ENCODE measurements around the gene ZCCHC7. TPM values are rescaled to one million over a fixed set of nuclear protein-coding genes. Genes with fewer than 3 reads are reported as not detected.
"Not testable (repeated sequence)": the region's sequence is repeated elsewhere in the genome, so short reads cannot be mapped to it uniquely, and the experiment has no call there.

ZCCHC7 gene
- total and polyA plus RNA-seq, 4 donors = 9.8 to 30.5 (median 18.8) TPM

DNA sequence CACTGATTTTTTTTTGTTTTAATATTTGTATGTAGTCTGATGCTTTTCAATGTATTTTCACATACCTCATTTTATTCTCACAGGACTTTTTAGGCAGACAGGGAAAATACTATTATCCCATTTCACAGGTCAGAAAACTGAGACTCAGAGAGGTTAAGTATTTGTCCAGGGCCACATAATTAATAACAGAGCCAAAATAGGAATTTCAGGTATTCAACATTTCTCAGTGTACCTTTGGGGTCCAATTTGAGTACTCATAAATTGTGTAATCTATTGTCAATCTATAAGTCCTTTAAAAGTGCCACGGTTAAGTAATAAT, 181.4 kb downstream of the ZCCHC7 start:
- Histone ChIP-seq H3K4me1 (ENCODE audit: control insufficient read depth in 1 of 2, insufficient read depth in 2 of 2, low read length in 2 of 2) (no peaks in the 10 kb centered on the region), H3K27ac (ENCODE audit: low read depth in 1 of 2, low read length in 2 of 2) (no peak overlapping the region), H3K4me3 (ENCODE audit: low read length in 2 of 2) (no peak overlapping the region), H3K27me3 (ENCODE audit: control insufficient read depth in 1 of 2, insufficient read depth in 2 of 2, low read length in 1 of 2) (no peaks in the 10 kb centered on the region), H3K9me3 (ENCODE audit: control insufficient read depth, low read length) (no peaks in the 10 kb centered on the region), H3K36me3 (ENCODE audit: control insufficient read depth in 1 of 2, insufficient read depth in 2 of 2, low read length in 1 of 2) (peaks cover 0 to 4% of the 10 kb centered on the region in 2 donors)
- DNase-seq (no peak), ATAC-seq (ENCODE audit: low FRiP score) (no peak)
- WGBS, 2 donors = 0 to 91% methylated on average over 1 of the region's 1 CpG
- intact Hi-C loops (cut with DNase I) = no loop called here

DNA sequence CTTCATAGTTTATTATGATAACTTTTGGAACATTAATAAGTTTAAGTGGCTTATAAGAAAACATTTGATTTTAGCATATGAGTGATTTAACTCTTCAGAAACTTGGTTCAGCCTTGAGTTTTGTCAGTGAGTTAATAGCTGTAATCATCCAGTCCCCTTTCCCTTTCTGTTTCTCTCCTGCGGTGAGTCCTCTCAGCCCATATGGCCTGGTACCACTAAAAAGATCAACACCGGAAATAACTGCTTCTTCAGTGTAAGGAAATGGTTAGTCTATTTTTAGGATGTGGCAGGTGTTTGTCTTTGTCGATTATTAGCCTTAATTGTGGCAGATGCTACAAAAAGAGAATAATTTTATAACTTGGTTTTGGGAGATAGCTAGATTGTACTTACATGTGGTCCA, 181.9 kb downstream of the ZCCHC7 start:
- H3K4me1 ChIP-seq (ENCODE audit: control insufficient read depth in 1 of 2, insufficient read depth in 2 of 2, low read length in 2 of 2) = no peaks in the 10 kb centered on the region
- intact Hi-C loops (cut with DNase I) = no loop called here
- H3K9me3 ChIP-seq (ENCODE audit: control insufficient read depth, low read length) = no peaks in the 10 kb centered on the region
- no peak for ATAC-seq (ENCODE audit: low FRiP score)
- no peaks in the 10 kb centered on the region for H3K27me3 ChIP-seq (ENCODE audit: control insufficient read depth in 1 of 2, insufficient read depth in 2 of 2, low read length in 1 of 2)
- 76 to 80% methylated on average over 3 of the region's 3 CpGs for WGBS, 2 donors
- no peak for DNase-seq
- H3K27ac ChIP-seq (ENCODE audit: low read depth in 1 of 2, low read length in 2 of 2) = no peak overlapping the region
- H3K4me3 ChIP-seq (ENCODE audit: low read length in 2 of 2) = no peak overlapping the region
- peaks cover 0 to 4% of the 10 kb centered on the region in 2 donors for H3K36me3 ChIP-seq (ENCODE audit: control insufficient read depth in 1 of 2, insufficient read depth in 2 of 2, low read length in 1 of 2)

DNA sequence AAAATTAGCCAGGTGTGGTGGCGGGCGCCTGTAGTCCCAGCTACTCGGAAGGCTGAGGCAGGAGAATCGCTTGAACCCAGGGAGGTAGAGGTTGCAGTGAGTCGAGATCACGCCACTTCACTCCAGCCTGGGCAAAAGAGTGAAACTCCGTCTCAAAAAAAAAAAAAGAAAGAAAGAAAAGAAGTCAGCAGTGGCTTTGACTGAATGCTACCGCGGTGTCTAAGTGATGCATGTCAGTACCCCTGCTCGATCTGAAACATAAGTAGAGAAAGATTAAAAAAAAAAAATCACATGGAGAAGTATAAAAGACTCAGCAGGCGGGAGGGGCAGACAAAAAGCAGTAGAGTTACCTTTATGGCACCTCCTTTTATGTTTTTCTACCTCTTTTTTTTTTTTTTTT, 182.9 kb downstream of the ZCCHC7 start:
- H3K9me3 ChIP-seq (ENCODE audit: control insufficient read depth, low read length); H3K27ac ChIP-seq (ENCODE audit: low read depth in 1 of 2, low read length in 2 of 2); DNase-seq; H3K4me1 ChIP-seq (ENCODE audit: control insufficient read depth in 1 of 2, insufficient read depth in 2 of 2, low read length in 2 of 2); H3K4me3 ChIP-seq (ENCODE audit: low read length in 2 of 2); intact Hi-C loops (cut with DNase I); ATAC-seq (ENCODE audit: low FRiP score); H3K36me3 ChIP-seq (ENCODE audit: control insufficient read depth in 1 of 2, insufficient read depth in 2 of 2, low read length in 1 of 2); H3K27me3 ChIP-seq (ENCODE audit: control insufficient read depth in 1 of 2, insufficient read depth in 2 of 2, low read length in 1 of 2): not testable (repeated sequence)
- WGBS, 2 donors = 97 to 99% methylated on average over 11 of the region's 11 CpGs

DNA sequence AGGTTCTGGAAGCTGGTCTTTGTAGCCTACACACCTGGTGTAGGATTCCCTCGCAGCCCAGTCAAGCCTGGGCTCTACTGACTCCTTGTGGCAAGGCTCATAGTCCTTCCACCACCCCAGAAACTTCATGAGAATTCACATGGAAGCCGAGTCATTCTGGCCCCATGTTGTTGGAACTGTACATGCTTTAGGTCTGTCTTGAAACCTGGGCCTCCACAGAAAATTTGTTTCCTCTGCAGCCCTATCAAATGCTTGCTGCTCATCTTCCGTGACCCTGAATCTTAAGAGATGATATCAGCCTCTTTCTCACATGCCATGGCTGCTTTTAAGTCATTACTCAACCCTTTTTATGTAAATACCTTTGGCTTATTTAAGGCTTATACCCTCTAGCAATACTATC, 188.8 kb downstream of the ZCCHC7 start:
- Histone ChIP-seq H3K36me3 (ENCODE audit: control insufficient read depth in 1 of 2, insufficient read depth in 2 of 2, low read length in 1 of 2) (peaks cover 2 to 3% of the 10 kb centered on the region in 2 donors), H3K27ac (ENCODE audit: low read depth in 1 of 2, low read length in 2 of 2) (no peak overlapping the region), H3K4me3 (ENCODE audit: low read length in 2 of 2) (no peak overlapping the region), H3K4me1 (ENCODE audit: control insufficient read depth in 1 of 2, insufficient read depth in 2 of 2, low read length in 2 of 2) (no peaks in the 10 kb centered on the region), H3K9me3 (ENCODE audit: control insufficient read depth, low read length) (no peaks in the 10 kb centered on the region), H3K27me3 (ENCODE audit: control insufficient read depth in 1 of 2, insufficient read depth in 2 of 2, low read length in 1 of 2) (no peaks in the 10 kb centered on the region)
- intact Hi-C loops (cut with DNase I) = no loop called here
- DNase-seq (no peak), ATAC-seq (ENCODE audit: low FRiP score) (no peak)
- WGBS, 2 donors = 90 to 92% methylated on average over 3 of the region's 3 CpGs

DNA sequence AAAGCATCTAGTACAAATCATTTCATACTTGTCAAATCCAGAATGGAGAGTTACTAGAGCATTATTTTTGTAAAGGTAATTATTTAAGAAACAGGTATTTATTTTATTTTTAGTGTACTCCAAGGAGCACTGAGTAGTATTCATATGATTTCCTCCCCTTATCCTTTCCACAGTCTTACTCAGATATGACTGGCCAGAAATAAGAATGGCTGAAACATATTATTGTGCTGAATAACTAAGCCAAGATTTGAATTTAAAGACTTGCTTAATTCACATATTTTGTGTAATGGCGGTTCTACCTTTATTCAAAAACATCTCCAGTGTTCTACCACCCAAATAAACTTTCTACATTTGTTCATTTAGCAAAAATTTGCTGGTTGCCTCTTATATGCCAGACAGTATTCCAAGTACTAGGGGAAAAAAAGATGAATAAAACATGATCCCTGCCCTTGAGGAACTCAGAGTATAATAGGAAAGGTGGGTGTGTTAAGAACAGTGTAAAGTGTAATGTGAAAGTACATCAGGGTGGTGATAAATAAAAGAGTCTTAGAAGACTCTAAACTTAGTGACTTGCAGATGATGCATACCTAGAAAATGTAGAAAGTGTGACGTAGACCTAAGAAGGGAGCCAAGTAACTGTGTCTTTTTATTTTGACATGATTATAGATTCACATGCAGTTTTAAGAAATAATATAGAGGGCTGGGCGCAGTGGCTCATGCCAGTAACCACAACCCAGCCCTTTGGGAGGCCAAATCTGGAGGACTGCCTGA, 191.7 kb downstream of the ZCCHC7 start:
- Histone ChIP-seq H3K9me3 (ENCODE audit: control insufficient read depth, low read length) (no peaks in the 10 kb centered on the region), H3K36me3 (ENCODE audit: control insufficient read depth in 1 of 2, insufficient read depth in 2 of 2, low read length in 1 of 2) (peaks cover 0 to 2% of the 10 kb centered on the region in 2 donors), H3K4me3 (ENCODE audit: low read length in 2 of 2) (no peak overlapping the region), H3K4me1 (ENCODE audit: control insufficient read depth in 1 of 2, insufficient read depth in 2 of 2, low read length in 2 of 2) (no peaks in the 10 kb centered on the region), H3K27ac (ENCODE audit: low read depth in 1 of 2, low read length in 2 of 2) (no peak overlapping the region), H3K27me3 (ENCODE audit: control insufficient read depth in 1 of 2, insufficient read depth in 2 of 2, low read length in 1 of 2) (no peaks in the 10 kb centered on the region)
- intact Hi-C loops (cut with DNase I) = no loop called here
- WGBS, 2 donors = 90 to 91% methylated on average over 3 of the region's 3 CpGs
- ATAC-seq (ENCODE audit: low FRiP score) (no peak), DNase-seq (no peak)

DNA sequence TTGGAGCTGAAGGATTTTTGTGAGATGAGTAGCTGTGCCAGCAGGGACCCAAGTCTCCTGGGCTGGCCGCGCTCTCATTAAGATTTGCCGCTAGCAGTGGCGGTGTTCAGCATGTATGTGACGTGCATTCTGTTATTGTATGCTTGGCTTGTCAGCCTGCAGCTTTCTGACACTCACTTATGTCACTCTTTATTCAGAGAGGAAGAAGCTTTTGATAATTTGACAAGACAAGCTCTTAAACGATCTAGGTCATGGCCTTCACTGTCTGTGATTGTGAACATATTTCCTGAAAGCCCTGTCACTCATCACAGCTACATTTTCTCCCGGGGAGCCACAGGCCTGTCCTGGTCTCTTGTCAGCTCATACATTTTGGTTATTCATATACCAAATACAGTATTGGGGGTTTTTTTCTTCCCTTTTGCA, 203.9 kb downstream of the ZCCHC7 start:
- intact Hi-C loops (cut with DNase I) = no loop called here
- H3K4me1 ChIP-seq (ENCODE audit: control insufficient read depth in 1 of 2, insufficient read depth in 2 of 2, low read length in 2 of 2) = no peaks in the 10 kb centered on the region
- WGBS, 2 donors = 73 to 79% methylated on average over 7 of the region's 7 CpGs
- H3K9me3 ChIP-seq (ENCODE audit: control insufficient read depth, low read length) = no peaks in the 10 kb centered on the region
- DNase-seq (no peak), ATAC-seq (ENCODE audit: low FRiP score) (no peak)
- H3K4me3 ChIP-seq (ENCODE audit: low read length in 2 of 2) = no peak overlapping the region
- no peaks in the 10 kb centered on the region for H3K27me3 ChIP-seq (ENCODE audit: control insufficient read depth in 1 of 2, insufficient read depth in 2 of 2, low read length in 1 of 2)
- no peaks in the 10 kb centered on the region for H3K36me3 ChIP-seq (ENCODE audit: control insufficient read depth in 1 of 2, insufficient read depth in 2 of 2, low read length in 1 of 2)
- no peak overlapping the region for H3K27ac ChIP-seq (ENCODE audit: low read depth in 1 of 2, low read length in 2 of 2)

DNA sequence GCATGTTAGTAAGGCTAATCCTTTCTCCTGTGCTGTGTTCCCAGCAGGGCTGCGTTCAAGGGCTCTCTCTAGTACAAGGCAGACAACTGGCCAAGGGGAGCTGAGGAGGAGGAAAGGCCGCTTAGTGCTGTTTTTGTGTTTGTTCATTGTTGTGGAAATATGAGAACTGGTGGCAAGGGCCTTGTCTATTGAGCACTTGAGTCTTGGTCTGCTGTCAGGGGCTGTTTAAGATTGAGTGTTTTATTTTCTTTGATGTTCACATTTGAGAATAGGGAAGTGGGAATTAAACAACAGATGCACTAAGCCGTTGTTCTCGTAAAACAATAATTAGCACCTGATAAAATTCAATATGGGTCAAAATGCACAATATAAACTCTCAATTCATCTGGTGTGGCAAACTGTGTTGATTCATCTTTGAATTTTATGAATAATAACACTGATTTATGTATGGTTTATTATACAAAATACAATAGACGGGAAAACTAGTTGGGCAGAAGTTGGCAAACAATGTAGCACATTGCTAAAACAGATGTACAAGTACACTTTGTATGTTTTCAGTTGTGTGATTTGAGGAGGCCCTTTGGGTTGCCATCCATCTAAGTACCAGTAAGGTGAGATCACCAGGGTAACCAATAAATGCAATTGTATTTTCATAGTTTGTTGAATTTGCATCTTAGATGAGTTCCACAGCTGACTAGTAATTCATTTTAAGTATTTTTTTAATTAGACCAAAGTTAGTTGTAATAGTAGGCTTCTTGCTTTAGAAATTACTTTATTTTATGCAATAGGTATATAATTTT, 204.5 kb downstream of the ZCCHC7 start:
- Histone ChIP-seq H3K36me3 (ENCODE audit: control insufficient read depth in 1 of 2, insufficient read depth in 2 of 2, low read length in 1 of 2) (no peaks in the 10 kb centered on the region), H3K9me3 (ENCODE audit: control insufficient read depth, low read length) (no peaks in the 10 kb centered on the region), H3K27ac (ENCODE audit: low read depth in 1 of 2, low read length in 2 of 2) (no peak overlapping the region), H3K4me3 (ENCODE audit: low read length in 2 of 2) (no peak overlapping the region), H3K4me1 (ENCODE audit: control insufficient read depth in 1 of 2, insufficient read depth in 2 of 2, low read length in 2 of 2) (no peaks in the 10 kb centered on the region), H3K27me3 (ENCODE audit: control insufficient read depth in 1 of 2, insufficient read depth in 2 of 2, low read length in 1 of 2) (no peaks in the 10 kb centered on the region)
- intact Hi-C loops (cut with DNase I) = loop anchor here in 1 of 2 donors (5.0 kb wide), 1 partner anchor 52 kb away; no protein-coding TSS in a partner anchor
- DNase-seq (no peak), ATAC-seq (ENCODE audit: low FRiP score) (no peak)
- 90 to 94% methylated on average over 5 of the region's 5 CpGs for WGBS, 2 donors

DNA sequence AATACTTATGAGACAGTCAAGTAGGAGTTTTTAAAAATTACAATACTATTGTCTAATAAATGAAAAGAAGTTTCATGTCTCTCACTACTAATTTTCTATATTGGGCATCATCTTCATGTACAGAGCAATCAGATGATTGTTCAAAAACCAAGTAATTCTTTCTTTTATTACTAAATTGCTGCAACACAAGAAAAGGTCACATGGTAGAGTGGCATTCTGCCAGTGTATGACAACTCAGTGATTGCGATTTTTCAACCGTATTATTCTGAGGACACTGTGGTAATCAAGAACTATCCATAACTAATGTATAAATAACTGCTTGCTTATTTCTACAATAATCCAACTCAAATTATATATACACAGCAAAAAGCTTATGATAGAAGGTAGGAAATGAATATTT, 205.4 kb downstream of the ZCCHC7 start:
- intact Hi-C loops (cut with DNase I) = loop anchor here in 1 of 2 donors (5.0 kb wide), 1 partner anchor 52 kb away; no protein-coding TSS in a partner anchor
- Histone ChIP-seq H3K27me3 (ENCODE audit: control insufficient read depth in 1 of 2, insufficient read depth in 2 of 2, low read length in 1 of 2) (no peaks in the 10 kb centered on the region), H3K9me3 (ENCODE audit: control insufficient read depth, low read length) (no peaks in the 10 kb centered on the region), H3K27ac (ENCODE audit: low read depth in 1 of 2, low read length in 2 of 2) (no peak overlapping the region), H3K36me3 (ENCODE audit: control insufficient read depth in 1 of 2, insufficient read depth in 2 of 2, low read length in 1 of 2) (no peaks in the 10 kb centered on the region), H3K4me1 (ENCODE audit: control insufficient read depth in 1 of 2, insufficient read depth in 2 of 2, low read length in 2 of 2) (no peaks in the 10 kb centered on the region), H3K4me3 (ENCODE audit: low read length in 2 of 2) (no peak overlapping the region)
- DNase-seq (no peak), ATAC-seq (ENCODE audit: low FRiP score) (no peak)
- WGBS, 2 donors = 76 to 81% methylated on average over 2 of the region's 2 CpGs

DNA sequence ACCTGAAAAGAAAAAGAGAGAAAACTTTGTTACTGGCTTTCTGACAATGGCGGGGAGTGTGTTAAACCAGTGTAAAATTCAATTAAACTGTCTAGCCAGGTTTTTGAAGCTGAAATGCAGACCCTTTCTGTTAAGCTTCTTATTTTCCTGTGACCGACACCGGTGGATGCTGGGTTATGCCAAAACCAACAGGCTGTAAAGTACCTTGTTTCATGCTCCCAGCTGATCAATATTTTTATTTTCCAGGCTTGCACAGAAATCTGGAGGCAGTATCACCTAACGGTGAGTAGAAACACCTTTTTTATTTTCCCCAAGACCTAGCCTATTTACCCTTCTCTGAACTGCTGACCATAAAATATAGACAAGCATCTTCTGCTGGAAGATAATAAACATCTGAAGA, 207.2 kb downstream of the ZCCHC7 start:
- DNase-seq (no peak), ATAC-seq (ENCODE audit: low FRiP score) (no peak)
- Histone ChIP-seq H3K36me3 (ENCODE audit: control insufficient read depth in 1 of 2, insufficient read depth in 2 of 2, low read length in 1 of 2) (no peaks in the 10 kb centered on the region), H3K27me3 (ENCODE audit: control insufficient read depth in 1 of 2, insufficient read depth in 2 of 2, low read length in 1 of 2) (no peaks in the 10 kb centered on the region), H3K4me3 (ENCODE audit: low read length in 2 of 2) (no peak overlapping the region), H3K4me1 (ENCODE audit: control insufficient read depth in 1 of 2, insufficient read depth in 2 of 2, low read length in 2 of 2) (no peaks in the 10 kb centered on the region), H3K9me3 (ENCODE audit: control insufficient read depth, low read length) (no peaks in the 10 kb centered on the region), H3K27ac (ENCODE audit: low read depth in 1 of 2, low read length in 2 of 2) (no peak overlapping the region)
- intact Hi-C loops (cut with DNase I) = loop anchor here in 1 of 2 donors (5.0 kb wide), 1 partner anchor 50 kb away; no protein-coding TSS in a partner anchor
- 88 to 93% methylated on average over 4 of the region's 4 CpGs for WGBS, 2 donors

Data from aorta (tissue), 5 donors.